Medulla oblongata (tissue), 1 donor: ENCODE data around the gene NTRK3.
A peak's percentile ranks its signal among the peaks of the same experiment; 100 is the strongest.

Experiments used
- DNase-seq: peaks from one replicate; pipeline ENCODE4 v3.0.0-alpha.2; 2015; ENCODE audit errors: extremely low spot score

Gene NTRK3

DNA sequence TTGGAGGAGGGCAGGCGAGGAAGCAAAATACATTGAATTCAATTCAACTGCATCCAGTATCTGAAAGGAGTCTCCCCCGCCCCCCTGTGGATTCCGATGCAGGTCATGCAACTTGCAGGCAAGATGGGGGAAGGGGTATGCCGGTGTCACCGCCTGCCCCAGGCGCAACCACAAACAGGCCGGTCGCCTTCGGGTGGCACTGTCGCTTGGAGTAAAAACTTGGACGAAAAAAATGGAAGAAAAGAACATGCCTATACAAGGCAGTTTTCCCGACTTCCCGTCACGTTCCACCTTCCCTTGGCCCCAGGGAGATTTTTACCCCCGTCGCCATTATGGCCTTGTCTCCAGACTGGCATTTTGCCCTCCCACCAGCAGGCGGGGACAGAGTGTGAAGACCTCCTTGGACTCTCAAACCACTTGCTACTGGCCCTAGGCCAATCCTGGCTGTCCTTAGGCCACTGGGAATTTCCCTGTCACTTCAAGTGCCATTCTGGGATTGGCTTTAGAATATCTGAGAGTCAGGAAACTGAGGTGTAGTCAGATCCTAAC lies 1.6 kb upstream of the NTRK3 start:
- DNase-seq = peak; percentile 79

DNA sequence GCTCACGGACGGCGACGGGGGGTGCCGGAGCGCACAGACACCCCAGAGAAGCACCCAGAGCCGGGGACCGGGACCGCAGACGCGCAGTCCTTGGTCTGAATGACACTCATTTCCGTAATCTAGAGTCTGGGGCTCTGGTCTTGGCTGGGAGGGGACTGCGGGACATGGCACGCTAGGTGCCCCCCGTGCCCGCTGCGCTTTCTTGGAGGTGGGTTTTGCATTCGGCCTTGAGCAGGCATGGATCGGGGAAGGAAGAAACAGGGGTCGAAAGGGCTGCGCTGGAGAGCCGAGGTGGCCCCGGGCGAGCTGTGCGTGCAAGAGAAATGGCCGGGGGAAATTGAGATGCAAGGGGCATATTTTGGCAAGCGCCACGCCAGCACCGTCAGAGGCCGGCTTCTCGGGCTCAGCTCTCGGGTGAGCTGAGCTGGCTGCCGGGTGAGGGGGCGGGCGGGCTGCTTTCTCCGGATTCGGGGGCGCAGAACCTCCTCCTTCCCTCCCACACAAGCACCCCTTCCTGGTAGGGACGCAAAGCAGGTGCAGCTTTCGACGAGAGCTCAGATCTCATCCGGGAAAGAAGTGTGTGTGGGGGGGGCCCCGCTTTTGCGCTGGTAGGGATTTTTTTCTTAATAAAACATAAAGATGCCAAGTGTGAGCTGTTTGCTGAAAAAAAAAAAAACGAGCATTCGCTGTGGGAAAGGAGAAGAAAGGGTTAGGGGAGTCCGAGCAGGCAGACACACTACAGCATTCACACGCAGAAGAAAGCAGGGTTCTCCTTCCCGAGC lies 963 bp upstream of the NTRK3 start:
- DNase-seq = peak; percentile 59

DNA sequence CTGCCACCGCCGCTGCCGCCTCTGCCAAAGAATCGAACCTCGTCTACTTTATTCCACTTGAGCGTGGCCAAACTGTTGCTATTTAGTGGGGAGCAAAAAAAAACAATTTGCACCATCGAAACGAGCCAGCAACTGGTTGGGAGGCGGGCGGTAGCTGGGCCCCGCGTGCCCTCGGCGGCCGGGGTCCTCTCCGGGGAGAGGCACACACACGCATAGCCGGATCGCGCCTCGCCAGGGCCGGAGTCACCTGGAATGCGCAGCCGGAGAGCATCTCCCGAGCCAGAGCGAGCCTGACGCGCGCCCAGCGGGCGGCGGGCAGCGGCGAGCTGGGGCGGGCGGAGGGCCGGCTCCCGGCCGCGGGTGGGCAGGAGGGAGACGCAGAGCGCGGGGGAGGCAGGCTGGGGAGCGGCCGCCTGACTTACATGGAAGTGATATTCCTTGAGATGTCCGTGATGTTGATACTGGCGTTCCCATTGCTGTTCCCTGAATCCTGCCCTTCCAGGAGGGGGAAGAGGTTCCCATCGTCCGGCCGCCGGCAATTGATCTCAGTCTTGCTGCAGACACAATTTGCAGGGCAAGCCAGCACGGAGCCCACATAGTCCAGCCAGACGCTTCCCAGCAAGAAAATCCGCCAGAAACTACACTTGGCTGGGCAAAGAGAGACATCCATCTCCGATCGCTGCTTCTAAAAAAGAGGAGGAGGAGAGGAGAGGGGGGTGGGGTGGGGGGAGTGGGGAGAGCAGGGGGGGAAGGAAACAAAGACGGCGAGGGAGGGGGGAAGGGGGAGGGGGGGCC lies 858 bp downstream of the NTRK3 start:
- DNase-seq = peak; percentile 39

DNA sequence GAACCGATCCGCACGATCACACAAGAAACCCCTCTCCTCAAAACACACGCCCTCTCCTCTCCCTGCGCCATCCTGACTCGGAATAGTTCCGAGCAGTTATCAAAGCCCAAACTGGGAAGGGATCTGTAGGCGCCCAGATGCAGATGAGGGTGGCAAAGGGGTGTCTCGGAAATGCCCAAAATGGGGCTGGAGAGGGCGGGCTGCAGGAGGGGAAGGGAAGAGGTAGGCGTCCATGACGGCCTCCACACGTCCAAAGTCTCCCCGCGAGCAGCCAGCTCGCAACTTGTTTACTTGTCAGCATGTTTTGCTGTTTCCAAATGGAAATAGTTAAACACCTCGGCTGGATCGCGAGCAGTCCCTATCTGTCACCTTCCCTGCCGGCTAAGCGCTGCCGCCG lies 1.5 kb downstream of the NTRK3 start:
- DNase-seq = no peak

DNA sequence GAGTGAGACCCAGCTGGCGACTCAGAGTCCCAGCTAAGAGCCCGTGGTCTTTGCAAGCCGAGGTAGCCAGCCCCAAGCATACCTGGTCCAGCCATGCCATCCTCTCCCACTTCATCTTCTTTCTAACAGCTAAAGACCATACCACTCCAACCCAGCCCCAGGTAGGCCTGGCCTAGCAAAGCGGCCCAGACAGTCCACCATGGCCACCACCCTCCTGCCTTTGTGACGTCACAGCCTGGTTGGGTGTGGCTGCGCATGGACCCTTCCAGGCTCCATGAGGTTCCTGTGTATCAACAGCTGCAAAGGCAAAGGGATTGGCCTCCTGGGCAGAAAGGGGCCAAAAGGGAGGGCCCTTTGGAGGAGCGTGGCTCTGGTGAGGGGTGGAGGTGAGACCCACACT lies 4.1 kb downstream of the NTRK3 start:
- DNase-seq = no peak

DNA sequence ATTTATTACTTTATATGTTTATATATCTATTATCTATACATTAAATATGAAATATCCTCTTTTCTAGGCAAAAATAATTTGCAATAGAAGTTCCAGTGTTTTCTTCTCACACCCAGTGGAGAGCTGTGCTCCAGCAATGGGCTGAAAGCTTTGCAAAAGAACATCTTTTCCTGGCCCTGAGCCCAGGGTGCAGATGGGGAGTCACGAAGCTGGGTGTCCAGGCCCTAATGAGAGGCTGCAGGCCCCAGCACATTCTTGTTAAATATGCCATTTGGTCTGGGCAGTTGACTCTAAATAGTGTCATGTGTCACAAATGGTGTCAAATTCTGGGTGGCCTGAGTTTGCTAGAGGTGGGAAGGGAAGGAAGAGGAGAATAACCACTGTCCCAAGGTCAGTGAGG lies 5.7 kb downstream of the NTRK3 start:
- no peak for DNase-seq

DNA sequence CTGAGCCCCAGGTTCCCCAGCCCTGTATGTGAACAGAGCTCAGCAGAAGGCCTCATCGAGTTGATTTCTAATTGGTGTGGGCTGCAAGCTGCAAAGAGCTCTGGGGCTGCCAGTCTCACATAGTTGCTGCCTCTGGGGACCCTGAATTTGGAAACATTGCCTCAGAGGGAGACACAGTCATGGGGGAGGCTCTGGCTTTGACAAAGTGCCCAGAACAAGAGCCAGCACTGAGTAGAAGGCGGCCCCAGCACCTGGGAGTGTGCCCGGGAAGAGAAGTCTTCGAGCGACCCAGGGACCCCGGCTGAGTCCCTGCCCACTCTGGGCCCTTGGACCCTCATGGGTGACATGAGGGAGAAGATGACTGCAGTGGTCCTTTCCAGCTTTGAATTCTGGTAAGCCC lies 7.3 kb downstream of the NTRK3 start:
- no peak for DNase-seq

DNA sequence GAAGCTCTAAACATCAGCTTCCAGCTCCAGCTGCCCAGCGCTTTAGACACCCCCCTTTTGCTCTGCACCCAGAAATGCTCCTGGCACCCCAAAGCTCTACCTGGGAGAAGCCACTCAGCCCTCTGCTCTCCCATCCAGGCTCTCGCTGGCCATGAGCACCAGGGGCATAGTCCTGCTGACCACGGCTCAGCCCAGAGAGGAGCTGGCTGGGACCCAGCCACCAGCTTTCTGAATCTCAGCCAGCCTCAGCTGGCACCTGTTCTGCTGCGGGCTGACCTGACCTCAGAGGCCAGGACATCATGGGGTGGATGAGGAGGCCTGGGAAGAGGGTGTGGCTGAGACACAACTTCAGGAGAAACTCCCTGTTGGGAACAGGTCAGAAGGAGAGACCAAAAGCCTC lies 8.6 kb downstream of the NTRK3 start:
- DNase-seq = no peak

DNA sequence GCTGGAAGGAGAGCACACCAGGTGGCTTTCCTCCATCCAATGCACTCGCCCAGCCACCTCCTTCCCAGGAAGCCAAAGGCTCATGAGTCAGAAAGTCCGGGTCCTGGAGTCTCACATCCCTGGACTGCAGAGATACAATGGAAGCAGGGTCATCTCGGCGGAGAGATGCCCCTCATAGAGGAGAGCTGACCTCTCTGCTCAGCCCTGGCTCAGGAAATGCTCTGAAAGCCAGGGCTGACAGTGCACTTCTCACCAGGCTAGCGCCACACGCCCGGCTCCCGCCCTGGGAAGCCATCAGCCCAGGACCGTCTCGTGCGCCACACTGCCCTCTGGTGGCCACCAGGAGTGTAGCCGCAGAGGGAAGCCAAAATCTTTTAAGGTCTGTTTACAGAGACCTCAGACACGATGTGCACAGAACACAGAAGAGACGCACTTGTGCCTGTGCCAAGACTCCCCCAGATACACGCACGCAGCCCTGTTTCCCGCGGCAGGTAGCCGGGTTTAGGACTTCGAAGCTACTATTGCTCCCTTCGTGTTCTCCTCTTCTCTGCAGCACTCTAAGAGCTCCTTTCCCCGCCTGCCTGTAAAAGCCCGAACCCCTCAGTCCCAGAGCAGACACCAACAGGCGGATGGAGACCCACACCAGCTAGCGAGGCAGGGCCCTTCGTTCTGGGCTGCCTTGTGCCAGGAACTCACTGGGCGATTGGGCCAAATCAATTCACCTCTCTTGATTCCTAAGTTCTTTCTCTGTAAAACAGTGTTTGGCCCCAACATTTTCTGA lies 9.7 kb downstream of the NTRK3 start:
- DNase-seq = peak; percentile 90

DNA sequence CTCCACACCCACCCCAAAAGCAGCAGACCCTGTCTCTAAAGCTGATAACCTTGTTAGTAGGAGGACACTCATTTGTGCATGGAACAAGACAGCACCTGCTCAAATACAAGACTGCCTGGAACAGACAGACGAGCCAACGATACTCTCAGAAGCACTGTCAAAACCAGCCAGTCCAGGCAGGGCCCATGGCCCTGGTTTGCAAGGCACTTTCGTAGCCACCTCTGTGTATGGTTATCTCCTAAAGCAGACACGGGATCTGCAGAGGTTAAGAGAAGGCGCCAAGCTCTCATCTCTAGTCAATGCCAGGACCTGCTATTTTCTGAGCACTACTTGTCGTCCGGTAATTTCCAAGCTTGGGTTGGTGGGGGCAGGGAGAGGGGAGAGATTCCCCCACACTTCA lies 10.5 kb downstream of the NTRK3 start:
- DNase-seq = no peak

DNA sequence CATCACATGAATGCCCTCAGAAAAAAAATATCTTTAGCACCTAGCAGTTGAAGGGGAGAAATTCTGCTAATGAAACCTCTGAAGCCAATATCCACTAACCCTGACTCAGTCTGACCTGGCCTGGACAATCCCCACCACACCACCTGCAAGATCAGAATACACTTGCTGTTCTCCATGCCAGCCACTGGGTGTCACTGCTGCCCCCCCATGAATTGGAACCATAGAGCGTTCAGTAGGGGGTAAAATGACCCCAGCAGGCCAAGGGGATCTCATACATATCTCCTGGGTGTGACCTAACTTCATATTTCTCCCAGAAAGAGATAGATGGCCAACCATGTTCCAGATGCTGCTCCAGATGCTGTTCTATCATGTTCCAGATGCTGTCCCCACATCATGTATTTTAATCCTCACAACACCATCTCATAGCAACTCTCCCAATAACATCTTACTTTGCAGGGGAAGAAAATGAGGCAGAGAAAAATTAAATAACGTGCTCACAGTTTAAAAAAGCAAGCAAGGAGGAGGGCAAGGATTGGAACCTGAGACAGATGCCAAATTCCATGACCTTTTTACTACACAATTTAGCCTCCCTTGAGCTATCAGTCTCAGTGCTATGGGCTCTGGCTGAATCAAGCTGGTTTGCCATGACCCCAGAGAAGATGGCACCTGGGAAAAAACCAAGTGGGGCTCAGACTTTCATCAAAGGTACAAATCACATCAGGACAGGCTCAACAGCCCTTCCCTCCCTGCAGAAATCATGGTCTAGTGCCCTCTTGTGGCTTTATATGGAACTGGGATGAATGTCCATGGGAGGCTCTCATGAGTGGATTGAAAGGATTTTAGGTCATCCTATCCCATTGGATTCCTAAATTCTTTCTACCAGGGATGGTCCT lies 12.4 kb downstream of the NTRK3 start:
- peak; percentile 57 for DNase-seq

DNA sequence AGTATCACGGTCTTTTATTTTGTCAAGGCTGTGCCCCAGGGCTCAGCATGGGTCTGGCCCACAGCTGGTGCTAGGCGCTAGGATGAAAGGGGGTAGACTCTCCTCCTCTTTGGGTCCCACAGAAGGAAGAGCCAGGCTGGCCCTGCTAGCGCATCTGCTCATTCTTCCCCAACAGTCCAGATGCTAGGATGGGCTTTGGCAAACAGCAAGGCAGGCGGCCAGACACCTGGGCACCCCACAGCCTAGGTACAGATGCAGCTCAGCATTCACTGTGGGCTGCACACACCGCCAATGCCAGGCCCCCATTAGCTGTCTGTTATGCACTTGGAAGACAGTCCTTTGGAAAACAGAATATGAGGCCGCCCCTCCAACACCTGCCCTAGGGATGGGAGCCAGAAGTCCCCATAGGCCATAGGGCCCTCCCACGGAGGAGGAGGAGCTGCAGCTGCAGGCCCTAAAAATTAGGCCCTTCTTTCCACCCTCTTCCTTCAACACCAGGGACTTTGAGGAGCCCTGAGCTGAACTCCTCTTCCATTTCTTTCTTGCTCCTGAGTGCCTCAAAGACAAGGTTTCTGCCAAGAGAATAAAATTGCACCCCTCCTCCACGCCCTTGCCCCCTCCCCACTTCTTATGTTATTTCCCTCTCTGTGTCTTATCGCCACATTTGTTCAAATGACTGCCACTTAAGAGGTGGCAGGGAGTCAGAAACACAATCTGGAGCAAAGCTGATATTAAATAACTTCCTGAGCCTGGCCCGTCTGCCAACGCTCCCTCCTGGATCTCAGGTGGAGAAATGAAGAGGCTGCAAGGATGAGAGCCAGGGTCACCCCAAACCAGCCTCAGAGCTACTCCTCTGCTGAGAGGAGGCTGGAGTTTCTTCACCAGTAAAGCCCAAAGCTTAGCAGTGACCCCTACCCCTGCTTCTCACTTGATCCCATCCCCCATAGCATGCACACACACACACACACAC lies 13.7 kb downstream of the NTRK3 start:
- DNase-seq = no peak

DNA sequence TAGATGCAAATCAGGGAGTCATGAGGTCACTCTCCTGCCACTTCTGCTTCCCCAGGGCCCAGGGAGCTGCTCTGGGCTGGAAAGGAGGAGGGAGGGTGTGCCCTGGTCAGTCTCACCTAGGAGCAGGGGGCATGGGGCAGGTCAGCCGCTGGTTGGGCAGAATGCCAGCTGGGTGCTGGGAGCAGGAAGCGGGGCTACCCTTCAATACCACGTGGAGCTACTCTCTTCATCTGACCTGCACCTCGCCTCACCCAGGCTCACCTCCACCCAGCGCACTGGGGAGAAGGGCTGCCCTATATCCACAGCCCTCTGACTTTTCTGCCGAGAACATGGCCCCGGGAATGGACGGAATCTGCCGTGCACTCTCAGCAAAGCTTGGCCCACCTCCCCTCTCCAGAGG lies 15.1 kb downstream of the NTRK3 start:
- DNase-seq = no peak

DNA sequence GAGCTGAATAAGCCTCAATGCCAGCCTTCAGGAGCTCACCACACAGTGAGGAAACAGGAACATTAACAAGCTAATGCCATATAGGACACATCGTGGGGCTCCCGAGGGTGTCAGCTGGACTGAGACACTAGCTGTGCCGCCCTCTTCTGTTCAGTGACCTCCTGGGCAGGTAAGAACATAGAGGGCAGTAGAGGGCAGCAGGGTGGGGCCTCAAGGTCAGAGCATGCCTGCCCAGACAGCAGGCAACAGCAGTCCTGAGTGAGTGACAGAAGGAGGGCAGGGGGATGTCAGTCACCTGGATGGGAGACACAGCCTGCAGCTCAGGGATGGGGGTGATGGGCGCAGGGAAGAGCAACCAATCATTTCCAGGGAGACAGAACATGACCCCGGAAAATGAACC lies 15.5 kb downstream of the NTRK3 start:
- no peak for DNase-seq

DNA sequence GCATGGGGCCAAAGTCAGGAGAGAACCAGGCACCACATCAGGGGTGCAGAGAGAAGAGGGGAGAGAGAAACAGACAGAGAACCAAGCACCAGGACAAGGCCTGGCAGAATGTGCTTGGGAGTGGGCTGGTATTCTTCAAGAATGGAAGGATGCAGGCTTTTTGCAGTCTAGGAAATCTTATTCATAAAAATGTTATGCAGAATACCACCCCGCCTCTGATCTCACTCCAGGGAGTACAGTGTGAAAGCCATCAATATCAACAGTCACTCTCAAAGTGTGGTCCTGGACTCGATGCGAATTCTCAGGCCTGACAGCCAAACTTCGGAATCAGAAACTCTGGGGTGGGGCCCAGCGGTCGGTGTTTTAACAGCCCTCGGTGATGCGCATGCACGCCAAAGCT lies 16.9 kb downstream of the NTRK3 start:
- no peak for DNase-seq

DNA sequence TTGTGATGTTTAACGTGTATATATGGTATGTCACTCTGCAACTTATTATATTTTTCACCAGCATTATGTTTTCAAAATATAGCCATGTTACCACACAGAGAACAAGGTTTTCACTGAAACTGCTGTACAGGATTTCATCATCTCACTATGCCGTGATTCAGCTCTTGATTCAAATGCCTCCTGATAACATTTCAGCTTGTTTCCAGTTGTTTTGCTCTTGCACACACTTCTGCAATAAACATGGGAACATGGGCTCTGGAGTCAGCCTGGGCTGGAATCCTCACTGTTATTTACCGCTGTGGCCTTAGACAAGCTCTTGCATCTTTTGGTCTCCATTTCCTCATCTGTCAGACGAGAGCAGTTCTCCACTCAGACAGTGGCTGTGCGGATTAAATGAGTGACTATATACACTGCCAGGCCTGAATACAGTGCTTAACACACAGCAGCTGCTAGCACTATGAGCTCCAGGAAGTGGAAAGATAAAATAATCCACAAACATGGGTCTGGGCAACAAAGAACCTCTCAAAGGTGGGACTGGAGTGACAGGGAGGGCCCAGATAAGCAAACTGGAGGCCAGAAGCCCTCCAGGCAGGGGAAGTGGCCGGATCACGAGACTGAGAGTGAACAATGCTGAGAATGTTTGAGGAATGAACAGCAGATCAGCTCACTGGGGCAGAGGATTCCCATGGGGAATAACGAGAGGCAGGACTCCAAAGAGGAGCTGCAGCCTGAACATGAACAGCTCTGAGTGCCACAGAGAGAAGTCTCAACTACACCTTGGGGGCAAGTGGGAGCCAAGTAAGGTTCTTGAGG lies 17.7 kb downstream of the NTRK3 start:
- DNase-seq = no peak

DNA sequence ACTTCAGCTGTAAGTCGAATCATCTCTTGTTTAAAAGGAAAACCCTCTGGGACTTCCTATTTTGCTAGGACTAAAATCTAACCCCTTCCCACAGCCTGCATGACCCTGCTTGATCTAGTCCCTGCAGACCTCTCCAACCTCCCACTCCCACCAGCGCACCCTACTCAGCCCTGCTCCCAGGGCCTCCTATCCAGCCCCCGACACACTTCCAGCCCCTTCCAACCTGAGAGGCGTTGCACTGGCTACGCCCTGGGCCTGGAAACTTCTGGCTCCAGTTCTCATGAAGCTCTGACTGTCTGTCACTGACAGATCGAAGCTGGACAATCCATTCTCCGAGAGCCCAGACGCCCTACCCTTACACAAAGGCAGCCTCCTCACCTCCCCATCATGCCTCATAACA lies 21.8 kb downstream of the NTRK3 start:
- no peak for DNase-seq

DNA sequence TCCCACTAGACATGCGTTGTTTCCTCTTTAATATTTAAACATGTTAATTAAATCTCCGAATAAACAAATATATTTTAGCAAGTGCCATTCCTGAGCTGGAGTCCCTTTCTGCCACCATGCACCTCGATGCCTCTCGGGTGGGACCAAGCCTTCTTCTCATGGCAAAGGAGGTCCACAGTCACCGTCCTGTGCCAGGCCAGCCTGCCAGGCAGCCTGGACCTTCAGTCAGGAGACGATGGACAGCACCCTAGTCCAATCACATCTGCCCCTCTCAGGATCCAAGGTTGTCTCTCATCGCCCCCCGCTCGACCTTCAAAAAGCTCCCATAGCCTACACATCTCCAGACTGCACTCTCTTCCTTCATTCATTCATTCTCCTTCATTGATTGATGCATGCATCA lies 22.6 kb downstream of the NTRK3 start:
- no peak for DNase-seq

DNA sequence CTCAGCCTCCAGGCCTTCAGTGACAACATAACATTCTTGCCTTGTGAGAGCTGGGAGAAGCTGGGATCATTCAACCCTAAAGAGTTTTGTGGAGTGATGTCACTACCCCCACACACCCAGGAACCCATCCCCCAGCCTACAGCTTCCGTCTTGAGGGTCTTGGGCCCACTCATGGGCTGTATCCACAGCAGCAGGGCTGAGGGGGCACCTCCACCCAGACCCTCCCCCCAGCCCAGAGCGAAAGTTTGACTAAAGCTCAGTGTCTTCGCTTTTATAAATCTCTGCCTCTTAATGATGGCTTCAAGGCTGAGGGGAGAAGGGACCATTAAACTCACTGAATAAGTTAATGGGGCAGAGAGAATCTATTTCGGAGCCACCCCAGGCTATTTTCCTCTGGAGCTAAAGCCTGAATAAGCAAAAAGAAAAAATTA lies 23.8 kb downstream of the NTRK3 start:
- DNase-seq = no peak
